Muscle of arm (tissue), 12 donors: ENCODE results near the gene PSMD1. TPM values are rescaled to one million over a fixed set of nuclear protein-coding genes. Genes with fewer than 3 reads are reported as not detected.

ENCODE experiments used
- DNase-seq: peaks from one replicate; pipeline ENCODE4 v3.0.0-alpha.2; 2013
- polyA plus RNA-seq, 12 donors: library from polyadenylated mRNA; unstranded; fragments of 120-200 nt; gene quantifications; one replicate each; pipeline ENCODE4 v1.2.1, GENCODE V29; 2013; ENCODE audit not compliant: insufficient read length in 12 of 12

The PSMD1 gene
- polyA plus RNA-seq, 12 donors: 55.6 to 299 (median 83.9) TPM

GRCh38 chr2:231033147-231034132 lies 23.2 kb upstream of the PSMD1 start:
- DNase-seq: no peak

GRCh38 chr2:231034291-231034882 lies 22.3 kb upstream of the PSMD1 start:
- no peak for DNase-seq

GRCh38 chr2:231036131-231036530 lies 20.5 kb upstream of the PSMD1 start:
- DNase-seq: no peak

DNA sequence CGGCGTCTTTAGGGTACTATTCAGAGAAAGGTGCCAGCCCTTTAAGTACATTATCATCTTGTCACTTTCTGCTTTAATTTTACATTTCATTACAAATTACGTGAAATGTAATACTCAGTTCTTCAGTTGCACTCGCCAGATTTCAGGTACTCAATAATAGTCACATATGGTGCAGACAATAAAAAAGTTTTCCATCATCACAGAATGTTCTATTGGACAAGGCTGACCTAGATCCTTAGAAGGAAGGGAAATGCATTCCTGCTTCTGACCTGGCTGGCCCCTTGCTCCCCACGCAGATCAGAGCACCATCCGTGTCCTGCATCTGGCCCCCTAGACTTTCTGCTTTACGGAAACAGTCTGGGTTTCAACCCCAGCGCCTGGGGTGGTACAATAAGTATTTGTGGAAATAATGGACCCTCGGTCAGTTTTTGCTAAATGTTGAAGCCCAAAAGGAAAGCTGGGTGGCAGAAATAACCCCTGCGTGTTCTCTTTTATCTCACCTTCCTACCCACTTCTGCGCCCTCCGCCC lies 20.0 kb upstream of the PSMD1 start:
- no peak for DNase-seq

GRCh38 chr2:231037202-231037730 lies 19.4 kb upstream of the PSMD1 start, which contains the start of gene C2orf72:
Gene C2orf72 (plus strand): TSS chr2:231037523. CDS start chr2:231037566, 43 bp downstream.
- DNase-seq: no peak

DNA sequence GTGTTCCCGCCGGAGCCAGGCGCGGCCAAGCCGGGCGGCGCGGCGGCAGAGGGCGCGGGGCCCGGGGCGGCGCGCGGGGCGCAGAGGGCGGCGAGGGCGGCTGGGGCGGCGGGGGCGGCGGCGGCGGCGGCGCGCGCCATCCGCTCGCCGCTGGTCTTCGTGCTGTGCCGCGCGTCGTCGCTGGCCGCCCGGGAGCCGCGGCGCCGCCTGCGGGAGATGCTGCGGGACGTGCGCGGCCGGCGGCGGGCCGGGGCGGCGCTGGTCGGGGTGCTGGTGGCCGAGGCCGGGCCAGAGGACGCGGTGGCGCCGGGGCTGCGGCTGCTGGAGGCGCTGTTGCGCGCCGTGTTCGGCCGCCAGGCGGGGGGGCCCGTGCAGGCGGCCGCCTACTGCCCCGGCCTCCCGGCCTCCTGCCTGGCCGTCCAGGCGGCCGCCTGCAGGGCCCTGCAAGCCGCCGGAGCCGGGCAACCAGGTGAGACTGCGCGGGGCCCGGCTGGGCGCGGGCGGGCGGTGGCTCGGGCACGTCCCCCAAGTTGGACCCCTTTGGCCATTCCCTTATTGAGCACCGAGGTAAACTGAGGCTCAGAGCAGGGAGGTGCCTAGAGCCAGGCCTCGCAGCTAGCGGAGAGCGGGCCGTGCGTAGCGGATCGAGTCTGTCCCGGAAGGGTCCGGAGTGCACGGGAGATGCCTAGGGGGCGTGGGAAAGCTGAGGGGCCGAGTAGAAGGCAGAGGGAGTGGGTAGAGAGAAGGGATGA lies 18.8 kb upstream of the PSMD1 start:
- no peak for DNase-seq

GRCh38 chr2:231038483-231039293 lies 18.0 kb upstream of the PSMD1 start:
- DNase-seq: no peak

GRCh38 chr2:231039294-231039664 lies 17.4 kb upstream of the PSMD1 start:
- no peak for DNase-seq

- DNase-seq: no peak
Measured at GRCh38 chr2:231039821-231040364, 16.8 kb upstream of the PSMD1 start.

- DNase-seq: no peak
Measured at GRCh38 chr2:231041061-231041689, 15.5 kb upstream of the PSMD1 start.

DNA sequence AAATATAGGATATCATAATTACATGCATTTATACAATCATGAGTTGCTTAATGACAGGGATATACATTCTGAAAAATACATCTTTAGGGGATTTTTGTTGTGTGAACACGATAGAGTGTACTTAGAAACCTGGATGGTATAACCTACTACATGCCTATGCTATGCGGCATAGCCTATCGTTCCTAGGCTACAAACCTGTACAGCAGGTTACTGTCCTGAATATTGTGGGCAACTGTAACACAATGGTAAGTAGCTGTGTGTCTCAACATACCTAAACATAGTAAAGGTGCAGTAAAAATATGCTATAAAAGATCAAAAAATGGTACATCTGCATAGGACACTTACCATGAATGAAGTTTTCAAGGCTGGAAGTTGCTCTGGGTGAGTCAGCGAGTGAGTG lies 12.9 kb upstream of the PSMD1 start:
- DNase-seq: no peak

DNA sequence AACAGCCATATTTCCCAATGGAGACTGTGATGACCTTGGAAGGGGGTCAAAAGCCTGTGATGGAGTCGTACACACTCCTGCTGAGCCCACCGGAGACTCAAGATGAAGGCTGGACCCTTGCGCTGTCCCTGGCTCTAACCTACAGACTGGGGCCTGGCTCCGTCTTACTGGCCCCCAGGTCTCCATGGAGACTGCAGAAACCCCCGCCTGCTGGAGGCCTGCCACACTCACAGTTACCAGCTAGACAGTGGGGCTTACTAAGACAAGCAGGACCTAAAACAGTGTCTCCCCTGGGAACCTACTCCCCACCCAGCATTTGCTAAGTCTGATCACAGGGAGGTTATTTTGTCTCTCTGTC lies 9.8 kb upstream of the PSMD1 start:
- no peak for DNase-seq

- DNase-seq: no peak
Measured at GRCh38 chr2:231047274-231047922, 9.3 kb upstream of the PSMD1 start.

DNA sequence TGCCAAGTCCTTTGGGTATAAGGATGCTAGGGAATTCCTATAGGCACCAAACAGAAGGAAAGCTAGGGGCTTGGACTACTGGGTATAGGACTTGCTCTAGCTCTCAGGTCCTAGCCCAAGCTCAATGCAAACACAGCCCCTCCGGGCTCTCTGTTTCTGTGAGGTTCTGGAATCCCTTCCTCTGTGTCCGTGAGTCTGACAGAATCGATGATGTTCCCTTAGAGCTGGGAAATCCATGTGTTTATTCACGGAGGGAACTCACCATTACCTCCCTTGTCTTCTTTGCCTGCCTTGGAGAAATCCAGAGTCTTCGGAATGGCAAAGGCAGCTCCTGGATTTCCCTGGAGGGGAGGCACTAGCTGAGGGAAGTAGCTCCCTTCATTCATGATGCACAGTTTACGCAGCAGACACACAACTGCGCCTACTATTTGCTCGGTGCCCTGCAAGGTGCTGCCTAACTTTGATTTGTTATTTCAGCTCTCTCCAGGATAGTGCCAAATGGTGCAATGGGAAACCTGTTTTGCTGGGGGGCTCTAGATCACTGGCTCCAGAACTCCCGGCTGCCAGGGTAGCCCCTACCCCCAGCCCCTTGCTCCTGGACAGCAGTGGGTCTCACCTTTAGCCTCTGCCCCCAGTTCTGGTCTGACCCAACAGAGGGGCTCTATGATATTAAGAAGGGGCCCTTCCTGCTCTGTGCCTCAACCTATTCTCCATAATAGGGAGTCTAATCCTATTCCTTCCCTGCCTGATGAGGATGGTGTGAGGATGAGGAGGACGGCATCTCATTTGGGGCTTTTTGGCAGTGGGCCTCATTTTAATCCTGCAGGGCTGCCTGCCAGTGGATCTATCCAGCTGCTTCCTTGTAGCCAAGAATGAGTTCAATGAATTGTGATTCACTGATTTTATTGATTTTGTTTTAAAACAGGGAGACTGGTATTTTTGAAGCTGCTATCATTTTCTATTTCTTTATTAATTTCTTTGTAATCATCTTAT lies 8.4 kb upstream of the PSMD1 start:
- no peak for DNase-seq

GRCh38 chr2:231049286-231050017 lies 7.2 kb upstream of the PSMD1 start:
- no peak for DNase-seq

DNA sequence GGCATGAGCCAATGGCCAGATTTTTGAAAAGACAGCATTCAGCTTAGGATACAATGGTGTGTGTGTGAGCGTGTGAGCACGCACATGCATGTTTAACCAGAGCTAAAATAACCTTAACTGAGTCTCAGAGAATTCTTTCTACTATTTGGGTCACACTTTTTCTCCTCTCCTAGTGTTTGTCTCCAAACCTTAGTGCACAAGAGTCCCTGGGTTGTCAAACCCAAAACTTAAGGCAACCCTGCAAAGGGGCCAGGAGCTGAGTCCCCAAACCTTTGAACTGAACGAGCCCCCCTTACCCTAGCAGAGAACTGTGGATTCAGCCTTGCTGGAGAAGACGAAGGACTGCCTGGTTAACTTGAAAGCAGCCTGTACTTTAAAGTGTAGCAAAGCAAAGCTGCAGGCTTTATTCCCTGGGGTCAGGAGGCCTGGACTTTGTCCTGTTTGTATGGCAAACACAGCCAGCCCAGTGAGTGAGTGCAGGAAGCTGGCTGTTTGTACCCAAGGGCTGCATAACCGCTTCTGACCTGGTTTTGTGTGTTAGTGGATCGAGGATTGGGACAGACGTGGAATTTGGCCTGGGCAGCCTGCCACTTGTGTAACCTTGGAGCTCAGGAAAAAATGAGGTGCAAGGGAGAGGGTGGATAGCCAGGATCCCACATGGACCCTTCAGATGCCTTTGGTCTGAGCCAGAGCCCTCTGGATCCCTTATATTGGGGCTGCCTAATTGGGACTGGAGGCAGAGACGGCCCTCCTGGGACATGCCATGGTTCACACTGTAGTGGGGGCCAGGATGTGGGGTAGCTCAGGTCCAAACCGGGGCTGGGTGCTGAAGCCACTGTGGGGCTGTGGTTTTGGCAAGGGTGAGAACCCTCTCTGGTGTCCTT lies 6.4 kb upstream of the PSMD1 start:
- DNase-seq: no peak

GRCh38 chr2:231051116-231051515 lies 5.6 kb upstream of the PSMD1 start:
- DNase-seq: no peak
